Central memory CD8-positive, alpha-beta T cell (primary cell): Measurements from ENCODE around the gene TMEFF1.

Source experiments
- ATAC-seq: fragments of 150-1000 bp; cut with Tn5 transposase; replicated peaks from 2 replicates; pipeline ENCODE4 v1.10.0; 2022; ENCODE audit warnings: mild to moderate bottlenecking, moderate FRiP score, moderate number of reproducible peaks; ENCODE audit not compliant: poor library complexity, severe bottlenecking; ENCODE audit errors: extremely low read depth
- DNase-seq, 2 donors: peaks; one replicate each; pipeline ENCODE4 v3.0.0; 2021; ENCODE audit warnings: low spot score in 2 of 2
- H3K27ac Mint-ChIP-seq: one replicate; pipeline ENCODE4 v1.8.0; 2022; ENCODE audit warnings: low read depth, mild to moderate bottlenecking, moderate library complexity, mixed read lengths
- H3K27me3 Mint-ChIP-seq: one replicate; pipeline ENCODE4 v1.8.0; 2022; ENCODE audit warnings: mixed read lengths
- H3K36me3 Mint-ChIP-seq: one replicate; pipeline ENCODE4 v1.8.0; 2022; ENCODE audit warnings: mild to moderate bottlenecking, moderate library complexity, mixed read lengths; ENCODE audit not compliant: insufficient read depth
- H3K4me1 Mint-ChIP-seq: one replicate; pipeline ENCODE4 v1.8.0; 2022; ENCODE audit warnings: mixed read lengths
- H3K4me3 Mint-ChIP-seq: one replicate; pipeline ENCODE4 v1.8.0; 2022; ENCODE audit warnings: mild to moderate bottlenecking, moderate library complexity, mixed read lengths
- H3K9me3 Mint-ChIP-seq: one replicate; pipeline ENCODE4 v1.8.0; 2022; ENCODE audit warnings: mixed read lengths

Gene TMEFF1

GRCh38 chr9:100626949-100627348 is 154.0 kb downstream of the TMEFF1 start:
- Mint-ChIP-seq H3K27me3 (peaks cover 31% of the 10 kb centered on the region), H3K36me3 (no peaks in the 10 kb centered on the region), H3K27ac (no peak overlapping the region), H3K4me3 (no peak overlapping the region), H3K4me1 (no peaks in the 10 kb centered on the region), H3K9me3 (peaks cover 6% of the 10 kb centered on the region)
- ATAC-seq (no peak), DNase-seq (no peak)
